ENCODE data around the gene AMOTL1.

DNA sequence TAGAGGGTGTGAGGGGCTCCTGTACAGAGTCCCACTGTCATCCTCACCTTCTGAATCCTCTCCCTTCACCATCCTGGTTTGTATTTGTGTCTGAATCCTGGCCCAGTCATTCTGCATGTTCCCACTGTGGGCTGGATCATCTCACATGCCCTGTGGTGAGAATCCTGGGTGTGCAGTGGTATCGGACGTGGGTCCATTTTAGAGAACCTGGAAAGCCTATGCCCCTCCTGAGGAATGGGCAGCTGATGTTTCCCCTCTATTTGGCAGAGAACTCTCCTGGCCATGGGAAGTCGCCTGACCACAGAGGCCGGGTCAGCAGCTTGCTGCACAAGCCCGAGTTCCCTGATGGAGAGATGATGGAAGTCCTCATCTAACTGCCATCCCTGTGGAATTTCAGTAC, 102.3 kb downstream of the AMOTL1 start:
- TF ChIP-seq, protein P1, sequence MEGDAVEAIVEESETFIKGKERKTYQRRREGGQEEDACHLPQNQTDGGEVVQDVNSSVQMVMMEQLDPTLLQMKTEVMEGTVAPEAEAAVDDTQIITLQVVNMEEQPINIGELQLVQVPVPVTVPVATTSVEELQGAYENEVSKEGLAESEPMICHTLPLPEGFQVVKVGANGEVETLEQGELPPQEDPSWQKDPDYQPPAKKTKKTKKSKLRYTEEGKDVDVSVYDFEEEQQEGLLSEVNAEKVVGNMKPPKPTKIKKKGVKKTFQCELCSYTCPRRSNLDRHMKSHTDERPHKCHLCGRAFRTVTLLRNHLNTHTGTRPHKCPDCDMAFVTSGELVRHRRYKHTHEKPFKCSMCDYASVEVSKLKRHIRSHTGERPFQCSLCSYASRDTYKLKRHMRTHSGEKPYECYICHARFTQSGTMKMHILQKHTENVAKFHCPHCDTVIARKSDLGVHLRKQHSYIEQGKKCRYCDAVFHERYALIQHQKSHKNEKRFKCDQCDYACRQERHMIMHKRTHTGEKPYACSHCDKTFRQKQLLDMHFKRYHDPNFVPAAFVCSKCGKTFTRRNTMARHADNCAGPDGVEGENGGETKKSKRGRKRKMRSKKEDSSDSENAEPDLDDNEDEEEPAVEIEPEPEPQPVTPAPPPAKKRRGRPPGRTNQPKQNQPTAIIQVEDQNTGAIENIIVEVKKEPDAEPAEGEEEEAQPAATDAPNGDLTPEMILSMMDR (conservative IDR thresholded peaks at IDR 0.05) = no peak
- TF ChIP-seq ZFX (IDR thresholded peaks at IDR 0.05) = no peak
